GM23338 (cell line): ENCODE measurements around the gene IRF3. TPM values are rescaled to one million over a fixed set of nuclear protein-coding genes. Genes with fewer than 3 reads are reported as not detected.

ENCODE experiments used
- ATAC-seq: fragments of 200-7000 bp; cut with Tn5 transposase; 3 replicates; pipeline ENCODE4 v1.9.1; 2020
- DNase-seq: peaks from one replicate; pipeline ENCODE4 v3.0.0-alpha.2; 2015; ENCODE audit warnings: low spot score
- H2AFZ ChIP-seq: fragments of 200-600 bp; sonication (generic); 2 replicates; pipeline ENCODE4 v1.8.0; 2016; ENCODE audit warnings: antibody characterized with exemption, mild to moderate bottlenecking, moderate library complexity
- H3F3A ChIP-seq: fragments of 200-600 bp; sonication (generic); replicated peaks from 2 replicates; pipeline ENCODE4 v1.8.0; 2017; ENCODE audit warnings: antibody characterized with exemption, mixed run types, low read depth
- H3K27ac ChIP-seq: fragments of 200-600 bp; sonication (generic); 2 replicates; pipeline ENCODE4 v1.6.1; 2016; ENCODE audit warnings: low read depth
- H3K27me3 ChIP-seq: fragments of 200-600 bp; sonication (generic); 2 replicates; pipeline ENCODE4 v1.8.0; 2016; ENCODE audit warnings: mild to moderate bottlenecking, mixed run types, moderate library complexity; ENCODE audit not compliant: insufficient read depth
- H3K36me3 ChIP-seq: fragments of 200-600 bp; sonication (generic); 2 replicates; pipeline ENCODE4 v1.8.0; 2016; ENCODE audit warnings: mild to moderate bottlenecking; ENCODE audit not compliant: insufficient read depth
- H3K4me1 ChIP-seq: fragments of 200-600 bp; sonication (generic); 2 replicates; pipeline ENCODE4 v1.8.0; 2016; ENCODE audit warnings: mild to moderate bottlenecking, moderate library complexity; ENCODE audit not compliant: insufficient read depth
- H3K4me2 ChIP-seq: fragments of 200-600 bp; sonication (generic); 2 replicates; pipeline ENCODE4 v1.7.1; 2017; ENCODE audit warnings: mixed run types
- H3K4me3 ChIP-seq: fragments of 200-600 bp; sonication (generic); 2 replicates; pipeline ENCODE4 v1.6.1; 2016; ENCODE audit warnings: mixed run types
- H3K79me2 ChIP-seq: fragments of 200-600 bp; sonication (generic); replicated peaks from 2 replicates; pipeline ENCODE4 v1.8.0; 2017; ENCODE audit warnings: mild to moderate bottlenecking; ENCODE audit not compliant: insufficient read depth
- H3K9me2 ChIP-seq: fragments of 200-600 bp; sonication (generic); 2 replicates; pipeline ENCODE4 v1.8.0; 2017; ENCODE audit not compliant: insufficient read depth
- H4K20me1 ChIP-seq: fragments of 200-600 bp; sonication (generic); replicated peaks from 2 replicates; pipeline ENCODE4 v1.8.0; 2017; ENCODE audit warnings: mild to moderate bottlenecking; ENCODE audit not compliant: insufficient read depth
- H3K27ac Mint-ChIP-seq: 2 replicates; pipeline ENCODE4 v1.8.0; 2020; ENCODE audit warnings: inconsistent platforms, mild to moderate bottlenecking, moderate library complexity, mixed read lengths
- H3K27me3 Mint-ChIP-seq: 3 replicates; pipeline ENCODE4 v1.8.0; 2022; ENCODE audit warnings: low read depth, mild to moderate bottlenecking, moderate library complexity, mixed read lengths, inconsistent platforms; ENCODE audit not compliant: insufficient read depth, poor library complexity
- H3K36me3 Mint-ChIP-seq: 3 replicates; pipeline ENCODE4 v1.8.0; 2021; ENCODE audit warnings: low read depth, mild to moderate bottlenecking, inconsistent platforms, moderate library complexity, mixed read lengths
- H3K4me1 Mint-ChIP-seq: 3 replicates; pipeline ENCODE4 v1.8.0; 2020; ENCODE audit warnings: mild to moderate bottlenecking, inconsistent platforms, mixed read lengths
- H3K4me3 Mint-ChIP-seq: 3 replicates; pipeline ENCODE4 v1.8.0; 2021; ENCODE audit warnings: moderate library complexity, mild to moderate bottlenecking, inconsistent platforms, mixed read lengths
- H3K9me3 Mint-ChIP-seq: 3 replicates; pipeline ENCODE4 v1.8.0; 2020; ENCODE audit warnings: moderate library complexity, mild to moderate bottlenecking, inconsistent platforms, mixed read lengths
- CREB1 ChIP-seq: fragments of 250-450 bp; sonication (Bioruptor Pico); IDR thresholded peaks from 2 replicates; pipeline ENCODE4 v1.5.0; 2020; ENCODE audit warnings: low read depth, mild to moderate bottlenecking, moderate library complexity
- CTCF ChIP-seq, 2 experiments: fragments of 200-600 bp in 1 of 2; sonication (generic) in 1 of 2; conservative IDR thresholded peaks; 2 replicates each; pipeline versions ENCODE4 v1.5.1 to v1.6.1; 2016 to 2017; ENCODE audit warnings: antibody characterized with exemption in 2 of 2, low read depth in 2 of 2, mild to moderate bottlenecking in 2 of 2, moderate library complexity in 1 of 2
- ETS1 ChIP-seq: IDR thresholded peaks from 2 replicates; pipeline ENCODE4 v1.6.1; 2016; ENCODE audit warnings: antibody characterized with exemption
- EZH2 ChIP-seq: fragments of 200-600 bp; sonication (generic); IDR thresholded peaks from one replicate; pipeline ENCODE4 v1.8.0; 2017; ENCODE audit warnings: antibody characterized with exemption, mild to moderate bottlenecking, low read depth; ENCODE audit not compliant: unreplicated experiment
- EZH2phosphoT487 ChIP-seq: fragments of 200-600 bp; sonication (generic); IDR thresholded peaks from one replicate; pipeline ENCODE4 v1.8.1; 2018; ENCODE audit warnings: antibody characterized with exemption; ENCODE audit not compliant: unreplicated experiment
- JUNB ChIP-seq: IDR thresholded peaks from one replicate; pipeline ENCODE4 v1.6.1; 2016; ENCODE audit warnings: antibody characterized with exemption; ENCODE audit not compliant: unreplicated experiment
- NANOG ChIP-seq: IDR thresholded peaks from 2 replicates; pipeline ENCODE4 v1.6.1; 2016; ENCODE audit warnings: antibody characterized with exemption, borderline replicate concordance
- POLR2AphosphoS5 ChIP-seq: IDR thresholded peaks from 2 replicates; pipeline ENCODE4 v1.6.1; 2016; ENCODE audit warnings: antibody characterized with exemption, low read depth
- REST ChIP-seq: IDR thresholded peaks from one replicate; pipeline ENCODE4 v1.6.1; 2018; ENCODE audit warnings: antibody characterized with exemption; ENCODE audit not compliant: unreplicated experiment
- STAT1 ChIP-seq: IDR thresholded peaks from one replicate; pipeline ENCODE4 v1.6.1; 2016; ENCODE audit warnings: antibody characterized with exemption; ENCODE audit not compliant: unreplicated experiment
- ZNF114 ChIP-seq: fragments of 250-450 bp; sonication (Bioruptor Pico); IDR thresholded peaks from 2 replicates; pipeline ENCODE4 v1.5.0; 2020; ENCODE audit warnings: mild to moderate bottlenecking, moderate library complexity
- ZNF331 ChIP-seq: fragments of 250-450 bp; sonication (Bioruptor Pico); IDR thresholded peaks from 2 replicates; pipeline ENCODE4 v1.5.0; 2020; ENCODE audit warnings: low read depth, mild to moderate bottlenecking, moderate library complexity
- ZNF462 ChIP-seq: fragments of 250-450 bp; sonication (Bioruptor Pico); IDR thresholded peaks from 2 replicates; pipeline ENCODE4 v1.5.0; 2020; ENCODE audit warnings: mild to moderate bottlenecking, moderate library complexity
- polyA plus RNA-seq: library from polyadenylated mRNA; unstranded; fragments of >200 nt; fragmentation: Nextera tagmentation; extraction: Ambion mirVana; gene quantifications from 2 replicates; pipeline ENCODE4 v1.2.1, GENCODE V29; 2016
- total RNA-seq: library from RNA; depleted of rRNA; stranded (reverse); fragments of >200 nt; shearing (Covaris generic); gene quantifications from 2 replicates; pipeline ENCODE4 v1.2.3, GENCODE V29; 2014

Gene IRF3
- total and polyA plus RNA-seq, 2 experiments from 2014 or later: 57.4 to 164 TPM

GRCh38 chr19:49663224-49663623, 2.4 kb downstream of the IRF3 start:
- ATAC-seq (no peak), DNase-seq (no peak)
- Mint-ChIP-seq H3K4me1 (peaks cover 17% of the 10 kb centered on the region), H3K4me3 (peak overlapping the region; percentile 55), H3K27me3 (peaks cover 29% of the 10 kb centered on the region), H3K9me3 (peaks cover 16% of the 10 kb centered on the region), H3K36me3 (peaks cover 58% of the 10 kb centered on the region), H3K27ac (no peak overlapping the region)
- peaks cover 16% of the 10 kb centered on the region for H3K36me3 ChIP-seq
- H3K4me3 ChIP-seq: no peak overlapping the region; the same call in 1 of the 2 replicates
- peaks cover 22% of the 10 kb centered on the region for H4K20me1 ChIP-seq
- H3K4me2 ChIP-seq: peak overlapping the region; percentile 99; the same call in 1 of the 2 replicates
- peaks cover 9% of the 10 kb centered on the region for H3K4me1 ChIP-seq
- peaks cover 29% of the 10 kb centered on the region for H3F3A ChIP-seq
- no peak overlapping the region for H2AFZ ChIP-seq
- H3K27ac ChIP-seq: 0 out of 2 replicates have a peak overlapping the region, but pooled peaks have one; percentile 88
- TF ChIP-seq ETS1 (no peak), ZNF331 (CRISPR knock-in tag) (no peak), CTCF (conservative IDR thresholded peaks at IDR 0.05; ENCODE audit: low read depth in 2 of 2) (no peak), ZNF462 (CRISPR knock-in tag) (no peak), REST (no peak), ZNF114 (CRISPR knock-in tag) (no peak), STAT1 (no peak), EZH2phosphoT487 (no peak), EZH2 (no peak), POLR2AphosphoS5 (no peak), JUNB (no peak), NANOG (no peak), CREB1 (CRISPR knock-in tag) (no peak)
- peaks cover 36% of the 10 kb centered on the region for H3K79me2 ChIP-seq
- H3K27me3 ChIP-seq: no peaks in the 10 kb centered on the region
- no peaks in the 10 kb centered on the region for H3K9me2 ChIP-seq
